ENCODE data around the gene C14orf93. TPM values are rescaled to one million over a fixed set of nuclear protein-coding genes. Genes with fewer than 3 reads are reported as not detected.

C14orf93 gene, protein sequence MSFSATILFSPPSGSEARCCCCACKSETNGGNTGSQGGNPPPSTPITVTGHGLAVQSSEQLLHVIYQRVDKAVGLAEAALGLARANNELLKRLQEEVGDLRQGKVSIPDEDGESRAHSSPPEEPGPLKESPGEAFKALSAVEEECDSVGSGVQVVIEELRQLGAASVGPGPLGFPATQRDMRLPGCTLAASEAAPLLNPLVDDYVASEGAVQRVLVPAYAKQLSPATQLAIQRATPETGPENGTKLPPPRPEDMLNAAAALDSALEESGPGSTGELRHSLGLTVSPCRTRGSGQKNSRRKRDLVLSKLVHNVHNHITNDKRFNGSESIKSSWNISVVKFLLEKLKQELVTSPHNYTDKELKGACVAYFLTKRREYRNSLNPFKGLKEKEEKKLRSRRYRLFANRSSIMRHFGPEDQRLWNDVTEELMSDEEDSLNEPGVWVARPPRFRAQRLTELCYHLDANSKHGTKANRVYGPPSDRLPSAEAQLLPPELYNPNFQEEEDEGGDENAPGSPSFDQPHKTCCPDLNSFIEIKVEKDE
- 10 to 100 TPM; 13.5 to 15.2 TPM for total RNA-seq

DNA sequence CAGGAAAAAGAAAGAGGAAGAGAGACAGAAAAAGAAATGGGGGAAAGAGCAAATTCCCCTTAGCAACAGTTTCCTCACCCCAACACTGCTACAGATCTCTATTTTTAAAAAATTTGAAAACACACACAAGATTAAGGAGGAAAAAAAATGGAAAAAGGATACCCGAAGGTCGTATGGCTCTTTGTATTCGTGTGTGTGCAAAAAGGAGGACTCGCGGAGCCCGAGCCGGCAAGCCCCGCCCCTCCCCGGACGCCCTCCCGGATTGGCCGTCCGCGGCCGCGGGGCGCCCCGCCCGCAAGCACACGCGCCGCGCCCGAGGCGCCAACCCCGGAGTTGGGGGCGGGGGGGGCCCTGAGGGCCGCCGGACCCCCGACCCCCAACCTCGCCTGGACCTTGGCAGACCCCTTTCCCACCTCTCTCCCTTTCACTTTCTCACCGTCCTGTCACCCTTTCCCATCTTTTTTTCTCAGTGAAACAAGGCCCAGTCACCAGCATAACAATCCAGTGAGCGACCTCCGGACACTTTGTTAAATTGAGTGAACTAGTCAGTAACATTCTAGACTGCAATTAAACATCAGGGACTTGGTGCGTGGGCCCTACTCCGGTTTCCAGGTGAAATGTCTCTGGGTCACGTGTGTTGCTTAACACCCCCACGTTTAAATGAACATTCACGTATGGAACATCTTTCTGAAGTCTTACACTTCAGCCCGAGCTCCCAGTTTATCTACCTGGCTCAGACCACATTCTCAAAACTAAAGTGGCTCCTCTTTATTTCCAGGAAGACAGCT lies at the start of gene C14orf93:
C14orf93 (minus strand) TSS at position 205 of the 788 bp plus-strand sequence. CDS start 11,120 bp downstream, outside the sequence.
- Mint-ChIP-seq H3K27ac (peak within 1 kb of the TSS; percentile 95), H3K27me3 (ENCODE audit: low read depth) (no peaks in the 10 kb centered on the region), H3K9me3 (no peaks in the 10 kb centered on the region), H3K36me3 (ENCODE audit: insufficient read depth in 2 of 2) (no peaks in the 10 kb centered on the region), H3K4me3 (peak within 1 kb of the TSS; percentile 96 to 100), H3K4me1 (ENCODE audit: low read depth) (peaks cover 43% of the 10 kb centered on the region)
- DNase-seq, result peak; percentile 90
- ATAC-seq (replicated peaks in 1 of 2), result peak; percentile 31 to 47

DNA sequence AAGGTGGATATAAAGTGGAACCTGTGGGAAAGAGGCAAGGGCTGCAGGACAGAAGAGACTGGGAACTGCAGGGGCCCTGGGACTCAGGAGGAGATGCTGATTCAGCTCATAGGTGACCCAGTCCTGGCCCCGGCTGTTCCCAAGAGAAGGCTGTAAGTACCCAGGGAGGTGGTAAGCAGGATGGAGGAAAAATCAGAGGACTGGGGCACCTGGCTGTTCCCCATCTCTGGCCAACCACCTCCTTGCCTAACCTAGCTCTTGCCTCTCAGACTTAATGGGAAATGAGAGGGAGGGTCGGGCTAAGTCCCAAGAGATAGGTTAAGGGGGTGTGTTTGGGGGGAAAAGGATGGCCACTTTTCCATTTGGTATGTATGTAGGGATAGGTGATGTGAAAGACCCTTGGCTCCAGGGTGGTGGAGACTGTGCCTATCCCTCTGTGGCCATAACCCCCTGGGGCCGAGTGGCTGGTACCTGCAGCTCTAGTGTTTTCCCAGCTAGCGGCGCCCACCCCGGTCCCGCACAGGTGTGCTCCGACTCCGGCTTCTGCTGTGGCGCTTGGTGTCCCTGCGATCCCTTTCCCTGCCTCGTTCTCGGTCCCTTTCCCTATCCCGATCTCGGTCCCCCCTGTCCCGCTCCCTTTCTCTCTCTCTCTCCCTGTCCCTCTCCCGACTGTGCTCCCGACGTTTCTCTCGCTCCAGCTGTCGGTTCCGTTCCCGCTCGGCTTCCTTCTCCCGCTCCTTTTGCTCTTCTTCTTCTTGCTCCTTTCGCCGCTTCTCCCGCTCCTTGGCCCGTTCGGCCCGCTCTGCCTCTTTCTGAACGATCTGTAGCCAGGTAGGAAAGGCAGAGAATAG lies 48.9 kb upstream of the C14orf93 start:
- no peak overlapping the region for H3K4me3 Mint-ChIP-seq
- no peak overlapping the region for H3K27ac Mint-ChIP-seq
- DNase-seq, result no peak
- no peak for ATAC-seq (replicated peaks in 1 of 2)
- H3K27me3 Mint-ChIP-seq (ENCODE audit: low read depth), result peaks cover 12% of the 10 kb centered on the region
- peaks cover 3 to 20% of the 10 kb centered on the region in 2 donors for H3K36me3 Mint-ChIP-seq (ENCODE audit: insufficient read depth in 2 of 2)
- H3K9me3 Mint-ChIP-seq, result no peaks in the 10 kb centered on the region
- H3K4me1 Mint-ChIP-seq (ENCODE audit: low read depth), result peaks cover 15% of the 10 kb centered on the region

DNA sequence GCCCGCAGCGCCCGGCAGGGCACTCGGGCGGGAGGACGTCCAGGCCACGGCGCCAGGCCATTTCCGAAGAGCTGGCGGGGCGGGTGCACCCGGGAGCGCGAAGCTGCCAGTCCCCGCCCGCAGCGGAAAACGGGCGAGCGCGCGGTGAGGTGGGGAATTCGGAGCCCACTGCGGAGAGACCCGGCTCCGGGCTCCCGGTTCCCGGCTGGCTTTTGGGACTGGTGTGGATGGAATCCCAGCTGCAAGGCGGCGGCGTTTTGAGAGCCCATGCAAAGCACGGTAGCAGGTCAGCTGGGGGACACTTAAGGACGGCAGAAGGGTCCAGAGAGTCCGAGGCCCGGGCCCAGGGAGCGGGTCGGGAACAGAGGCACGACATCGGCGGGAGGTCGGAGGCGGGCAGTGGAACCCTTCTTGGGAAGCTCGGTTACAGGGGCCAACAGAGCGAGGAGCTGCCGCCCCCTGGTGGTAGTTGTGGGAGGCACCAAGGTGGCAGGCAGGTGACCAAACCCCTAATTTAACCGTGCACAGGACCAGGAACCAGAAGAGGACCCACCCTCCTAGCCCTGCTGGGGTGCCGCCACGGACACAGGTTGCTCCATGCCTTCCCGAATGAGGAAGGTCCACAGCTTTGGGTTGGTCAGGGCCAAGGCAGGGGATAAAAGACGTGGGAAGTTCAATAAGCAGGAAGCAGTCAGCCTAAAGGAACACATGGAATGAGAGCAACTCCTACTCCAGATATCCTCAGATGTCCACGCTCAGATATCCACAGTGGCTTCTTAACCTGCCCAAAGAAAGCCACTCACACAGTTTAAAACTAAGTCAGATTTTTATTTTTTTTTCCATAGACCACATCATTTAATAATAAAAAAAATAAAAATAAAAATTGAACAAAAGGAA lies 48.1 kb upstream of the C14orf93 start:
- ATAC-seq (replicated peaks in 1 of 2), result peak; percentile 70 to 72
- Mint-ChIP-seq H3K4me3 (peak overlapping the region; percentile 79 to 82), H3K36me3 (ENCODE audit: insufficient read depth in 2 of 2) (peaks cover 2 to 14% of the 10 kb centered on the region in 2 donors), H3K9me3 (no peaks in the 10 kb centered on the region), H3K27ac (no peak overlapping the region), H3K27me3 (ENCODE audit: low read depth) (peaks cover 12% of the 10 kb centered on the region), H3K4me1 (ENCODE audit: low read depth) (peaks cover 15% of the 10 kb centered on the region)
- peak; percentile 86 to 90 for DNase-seq

DNA sequence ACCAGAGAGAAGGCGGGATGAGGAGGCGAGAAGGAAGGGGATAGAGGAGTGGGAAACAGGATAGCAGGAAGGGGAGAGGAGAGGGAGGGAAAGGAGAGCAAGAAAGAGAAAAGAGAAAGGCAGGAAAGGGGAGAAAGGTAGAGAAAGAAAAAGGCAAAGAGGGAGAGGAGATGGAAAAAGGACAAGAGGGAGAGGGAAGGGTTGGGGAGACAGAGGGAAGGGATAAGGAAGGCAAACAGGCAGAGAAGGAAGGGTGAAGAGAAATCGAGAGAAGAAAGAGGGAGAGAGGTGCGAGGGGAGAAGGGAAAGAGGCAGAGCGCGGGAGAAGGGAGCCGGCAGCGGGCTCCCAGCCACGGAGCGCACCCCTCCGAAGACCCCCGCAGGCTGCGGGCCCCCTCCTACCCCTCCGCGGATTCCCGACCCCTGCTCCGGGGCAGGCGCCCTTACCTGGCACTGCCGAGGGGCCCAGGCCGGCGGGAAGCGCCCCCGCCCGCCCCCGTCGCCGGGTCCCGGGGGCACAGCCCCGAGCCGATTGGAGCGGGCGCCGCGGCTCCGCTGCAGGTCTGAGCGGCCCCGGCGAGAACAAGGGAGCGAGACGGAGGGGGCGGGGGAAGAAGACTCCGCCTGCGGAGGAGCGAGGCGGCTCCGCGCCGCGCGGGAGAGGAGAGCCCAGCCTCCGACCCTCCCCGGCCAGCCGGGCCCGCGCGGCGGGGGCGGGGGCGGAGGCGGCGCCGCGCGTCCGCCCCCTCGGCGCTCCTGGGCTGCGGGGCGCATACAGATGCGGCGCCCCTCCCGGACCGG lies 47.2 kb upstream of the C14orf93 start, which contains the start of gene CDH24:
CDH24 (minus strand) TSS at position 565 of the 801 bp plus-strand sequence. CDS start 1,787 bp downstream, outside the sequence.
- Mint-ChIP-seq H3K36me3 (ENCODE audit: insufficient read depth in 2 of 2) (peaks cover under 1 to 12% of the 10 kb centered on the region in 2 donors), H3K27ac (peak within 1 kb of the TSS; percentile 3), H3K27me3 (ENCODE audit: low read depth) (peaks cover 12% of the 10 kb centered on the region), H3K4me1 (ENCODE audit: low read depth) (peaks cover 15% of the 10 kb centered on the region), H3K9me3 (no peaks in the 10 kb centered on the region), H3K4me3 (peak within 1 kb of the TSS; percentile 89 to 93)
- ATAC-seq (replicated peaks in 1 of 2) (peak; percentile 72 to 75), DNase-seq (peak; percentile 77 to 83)

DNA sequence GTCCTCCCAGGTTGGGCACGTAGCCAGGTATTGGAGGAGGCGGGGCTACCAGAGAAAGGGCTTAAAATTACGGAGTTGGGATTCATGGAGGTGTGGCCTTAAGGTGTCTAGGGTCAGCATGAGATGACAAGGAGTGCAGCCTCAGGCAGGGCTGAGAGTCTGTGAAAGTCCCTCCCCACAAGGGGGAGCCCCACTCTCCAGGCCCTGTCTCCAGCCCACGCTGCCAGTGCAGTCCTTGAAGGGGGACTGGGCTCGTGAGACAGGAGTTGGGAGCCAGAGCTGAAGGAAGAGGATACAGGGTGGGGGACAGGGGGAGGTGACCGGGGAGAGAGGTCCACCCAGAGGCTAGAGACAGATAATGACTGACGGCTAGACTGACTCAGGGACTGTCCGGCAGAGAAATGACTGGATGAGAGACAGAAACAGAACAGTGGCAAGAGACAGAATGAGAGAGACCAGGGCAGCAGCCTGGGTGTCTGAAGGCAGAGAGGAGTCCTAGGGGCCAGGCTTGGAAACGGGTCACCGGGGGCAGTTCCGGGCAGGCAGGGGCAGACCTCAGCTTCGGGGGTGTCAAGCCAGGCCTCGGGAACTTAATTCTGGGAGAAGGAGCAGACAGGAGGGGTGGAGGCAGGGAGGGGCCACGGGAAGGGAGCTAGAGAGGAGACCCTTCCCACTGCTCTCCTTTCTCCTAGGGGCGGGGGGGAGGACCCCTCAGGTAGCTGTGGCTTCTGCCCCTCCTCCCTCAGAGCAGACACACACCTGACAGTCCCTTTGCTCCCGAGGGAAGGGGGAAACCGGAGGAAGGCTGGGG lies 46.4 kb upstream of the C14orf93 start:
- Mint-ChIP-seq H3K27ac (peak overlapping the region; percentile 3), H3K36me3 (ENCODE audit: insufficient read depth in 2 of 2) (peaks cover 0 to 10% of the 10 kb centered on the region in 2 donors), H3K27me3 (ENCODE audit: low read depth) (peaks cover 12% of the 10 kb centered on the region), H3K9me3 (no peaks in the 10 kb centered on the region), H3K4me1 (ENCODE audit: low read depth) (peaks cover 15% of the 10 kb centered on the region), H3K4me3 (peak overlapping the region; percentile 89 to 93)
- peak; percentile 63 to 70 for ATAC-seq (replicated peaks in 1 of 2)
- DNase-seq, result peak; percentile 74 to 81

DNA sequence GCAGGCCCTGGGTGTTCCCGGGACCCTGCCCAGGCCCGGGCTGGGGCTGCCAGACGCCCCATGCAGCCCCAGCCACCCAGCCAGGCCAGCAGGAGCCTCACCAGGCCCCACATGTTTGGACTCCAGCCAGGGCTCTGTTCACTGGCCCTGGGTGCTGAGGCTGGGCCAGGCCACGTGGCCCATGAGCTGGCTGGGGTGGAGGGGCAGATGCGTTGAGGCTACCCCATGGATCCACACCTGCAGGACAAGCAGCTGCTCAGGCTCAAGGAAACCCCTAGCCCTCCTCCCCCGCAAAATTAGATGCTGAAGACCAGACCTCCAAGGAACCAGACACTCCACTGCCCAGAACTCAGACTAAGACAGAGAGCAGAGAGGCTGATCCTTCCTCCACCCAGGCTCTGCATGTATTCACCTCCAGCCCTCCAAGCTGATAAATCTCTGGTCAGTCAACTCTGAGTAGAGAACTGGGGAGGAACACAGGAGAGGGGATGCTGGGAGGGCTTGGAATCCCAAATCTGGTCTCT lies 45.7 kb upstream of the C14orf93 start:
- Mint-ChIP-seq H3K36me3 (ENCODE audit: insufficient read depth in 2 of 2) (peaks cover 0 to 5% of the 10 kb centered on the region in 2 donors), H3K4me1 (ENCODE audit: low read depth) (peaks cover 15% of the 10 kb centered on the region), H3K27ac (no peak overlapping the region), H3K4me3 (peak overlapping the region; percentile 75 to 93), H3K27me3 (ENCODE audit: low read depth) (peaks cover 12% of the 10 kb centered on the region), H3K9me3 (no peaks in the 10 kb centered on the region)
- no peak for ATAC-seq (replicated peaks in 1 of 2)
- no peak for DNase-seq

DNA sequence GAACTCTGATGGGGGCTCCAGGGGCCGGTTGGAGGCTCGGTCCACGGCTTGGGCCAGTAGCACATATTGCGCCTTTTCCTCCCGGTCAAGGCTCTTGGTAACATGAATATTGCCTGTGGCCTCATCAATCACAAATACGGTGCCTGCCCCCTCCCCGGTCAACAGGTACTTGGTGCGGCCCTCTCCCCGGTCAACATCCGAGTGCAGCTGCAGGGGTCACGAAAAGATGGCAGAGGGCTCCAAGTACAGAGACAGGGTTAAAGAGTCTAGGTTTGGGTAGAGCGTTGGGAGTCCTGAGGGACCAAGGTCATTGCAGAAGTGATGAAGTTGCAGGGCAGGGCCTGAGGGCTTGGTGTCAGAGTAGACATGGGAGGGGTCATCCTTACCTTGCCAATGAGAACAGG lies 45.2 kb upstream of the C14orf93 start:
- Mint-ChIP-seq H3K27me3 (ENCODE audit: low read depth) (peaks cover 12% of the 10 kb centered on the region), H3K4me1 (ENCODE audit: low read depth) (peaks cover 15% of the 10 kb centered on the region)
- no peak for ATAC-seq (replicated peaks in 1 of 2)

DNA sequence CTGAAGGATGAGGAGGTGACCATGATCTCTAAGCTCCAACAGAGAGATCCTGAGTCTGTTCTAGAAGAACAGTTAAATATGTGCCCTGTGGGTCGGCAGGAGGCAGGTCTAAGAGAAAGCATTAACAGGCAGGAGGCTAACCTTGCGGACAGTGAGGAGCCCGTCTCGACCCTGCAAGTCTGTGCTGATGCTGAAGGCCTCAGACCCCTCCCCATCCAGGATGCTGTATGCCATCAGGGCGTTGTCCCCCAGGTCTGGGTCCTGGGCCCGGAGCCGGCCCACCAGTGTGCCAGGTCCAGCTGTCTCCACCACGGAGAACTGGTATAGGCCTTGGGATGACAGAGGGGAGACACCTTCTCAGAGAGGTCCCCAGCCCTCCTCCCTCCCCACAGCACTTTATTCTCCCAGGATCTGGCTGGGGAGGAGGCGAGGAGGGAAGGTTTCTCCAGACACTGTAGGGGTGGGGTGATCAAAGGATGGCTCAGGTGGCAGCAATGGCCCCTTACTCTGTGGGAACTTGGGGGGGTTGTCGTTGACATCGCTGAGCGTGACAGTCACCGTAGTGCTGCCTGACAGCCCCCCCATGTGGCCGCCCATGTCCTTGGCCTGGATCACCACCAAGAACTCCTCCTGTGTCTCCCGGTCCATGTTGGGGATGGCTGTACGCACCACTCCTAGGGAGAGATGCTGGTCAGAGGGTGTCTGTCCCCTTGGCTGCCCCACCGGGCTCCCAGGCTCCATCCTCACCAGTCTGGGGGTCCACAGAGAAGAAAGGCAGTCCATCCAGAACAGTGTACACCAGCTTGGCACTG lies 44.3 kb upstream of the C14orf93 start:
- peak; percentile 47 to 56 for DNase-seq
- no peaks in the 10 kb centered on the region for H3K9me3 Mint-ChIP-seq

More for the DNA sequence above, 45.2 kb upstream of the C14orf93 start:
- Mint-ChIP-seq H3K27ac (no peak overlapping the region), H3K4me3 (no peak overlapping the region), H3K36me3 (ENCODE audit: insufficient read depth in 2 of 2) (peaks cover 0 to 5% of the 10 kb centered on the region in 2 donors), H3K9me3 (no peaks in the 10 kb centered on the region)
- no peak for DNase-seq

DNA sequence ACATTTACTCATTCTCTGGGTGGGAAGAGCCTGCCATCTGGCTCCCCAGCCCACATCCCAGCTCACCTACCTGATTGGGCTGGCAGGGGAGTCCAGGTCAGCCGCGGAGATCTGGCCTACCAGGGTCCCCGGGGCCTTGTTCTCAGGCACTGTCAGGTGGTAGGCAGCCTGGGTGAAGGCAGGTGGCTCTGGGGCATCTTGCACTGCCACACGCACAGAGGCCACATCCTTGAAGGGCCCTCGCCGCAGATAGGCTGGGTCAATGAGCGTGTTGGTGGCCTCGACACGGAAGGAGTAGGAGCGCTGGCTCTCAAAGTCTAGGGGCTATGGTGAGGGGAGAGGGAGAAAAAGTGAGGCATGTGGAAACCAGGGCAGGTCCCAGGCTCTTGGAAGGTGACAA lies 43.5 kb upstream of the C14orf93 start:
- no peak for ATAC-seq (replicated peaks in 1 of 2)
- no peaks in the 10 kb centered on the region for H3K9me3 Mint-ChIP-seq

More for the DNA sequence above, 44.3 kb upstream of the C14orf93 start:
- ATAC-seq (replicated peaks in 1 of 2), result no peak
- no peak overlapping the region for H3K4me3 Mint-ChIP-seq
- H3K27ac Mint-ChIP-seq, result no peak overlapping the region
- H3K36me3 Mint-ChIP-seq (ENCODE audit: insufficient read depth in 2 of 2), result peaks cover 0 to 2% of the 10 kb centered on the region in 2 donors
- H3K27me3 Mint-ChIP-seq (ENCODE audit: low read depth), result peaks cover 12% of the 10 kb centered on the region
- H3K4me1 Mint-ChIP-seq (ENCODE audit: low read depth), result peaks cover 15% of the 10 kb centered on the region

DNA sequence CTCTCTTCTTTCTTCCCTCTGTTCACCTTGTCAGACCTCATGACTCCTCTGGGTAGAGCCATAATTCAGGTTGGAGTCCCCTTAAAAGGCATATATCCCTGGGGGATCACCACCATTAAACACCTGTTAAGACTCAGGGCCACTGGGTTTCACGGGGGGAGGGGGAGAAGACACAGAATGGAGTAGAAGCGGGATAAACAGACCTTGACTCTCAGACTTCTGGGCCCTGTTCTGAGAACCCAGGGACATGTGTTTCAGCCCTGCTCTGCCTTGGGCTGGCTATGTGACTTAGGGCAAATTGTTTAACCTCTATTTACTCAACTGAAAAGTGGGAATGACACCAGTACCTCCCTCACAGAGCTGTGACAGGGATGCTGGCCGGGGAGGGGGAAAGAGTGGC lies 42.7 kb upstream of the C14orf93 start:
- DNase-seq, result no peak
- Mint-ChIP-seq H3K27ac (no peak overlapping the region), H3K4me1 (ENCODE audit: low read depth) (peaks cover 15% of the 10 kb centered on the region), H3K27me3 (ENCODE audit: low read depth) (peaks cover 12% of the 10 kb centered on the region), H3K4me3 (no peak overlapping the region), H3K36me3 (ENCODE audit: insufficient read depth in 2 of 2) (no peaks in the 10 kb centered on the region), H3K9me3 (no peaks in the 10 kb centered on the region)
- ATAC-seq (replicated peaks in 1 of 2), result no peak

More for the DNA sequence above, 43.5 kb upstream of the C14orf93 start:
- H3K4me1 Mint-ChIP-seq (ENCODE audit: low read depth), result peaks cover 15% of the 10 kb centered on the region
- no peak overlapping the region for H3K27ac Mint-ChIP-seq
- no peak for DNase-seq
- H3K27me3 Mint-ChIP-seq (ENCODE audit: low read depth), result peaks cover 12% of the 10 kb centered on the region
- H3K4me3 Mint-ChIP-seq, result no peak overlapping the region
- no peaks in the 10 kb centered on the region for H3K36me3 Mint-ChIP-seq (ENCODE audit: insufficient read depth in 2 of 2)
